ENCODE measurements around the gene CDC5L.

- no peak for TF ChIP-seq CTCF (conservative IDR thresholded peaks at IDR 0.05; ENCODE audit: low read depth in 2 of 2)
- TF ChIP-seq POLR2AphosphoS5 (IDR thresholded peaks at IDR 0.05; ENCODE audit: low read depth): no peak
- no peak for TF ChIP-seq EZH2 (IDR thresholded peaks at IDR 0.05; ENCODE audit: low read depth, unreplicated experiment)
- TF ChIP-seq EZH2phosphoT487 (IDR thresholded peaks at IDR 0.05; ENCODE audit: unreplicated experiment): no peak
- TF ChIP-seq CREB1 (CRISPR knock-in tag; IDR thresholded peaks at IDR 0.05; ENCODE audit: low read depth): no peak
- no peak for TF ChIP-seq JUNB (IDR thresholded peaks at IDR 0.05; ENCODE audit: unreplicated experiment)
- no peak for TF ChIP-seq REST (IDR thresholded peaks at IDR 0.05; ENCODE audit: unreplicated experiment)
- no peak for TF ChIP-seq ZNF114 (CRISPR knock-in tag; IDR thresholded peaks at IDR 0.05)
- no peak for TF ChIP-seq STAT1 (IDR thresholded peaks at IDR 0.05; ENCODE audit: unreplicated experiment)
- TF ChIP-seq ZNF331 (CRISPR knock-in tag; IDR thresholded peaks at IDR 0.05; ENCODE audit: low read depth): no peak
- no peak for TF ChIP-seq ETS1 (IDR thresholded peaks at IDR 0.05)
- TF ChIP-seq NANOG (IDR thresholded peaks at IDR 0.05; ENCODE audit: borderline replicate concordance): no peak
Measured at GRCh38 chr6:44352259-44352658, 35.2 kb upstream of the CDC5L start.

Data from GM23338 (cell line).